PFSK-1 (cell line): ENCODE results near the gene WDR82.

Experiments
- FOXP2 ChIP-seq: optimal IDR thresholded peaks from 2 replicates; pipeline ENCODE3; 2011; ENCODE audit warnings: borderline replicate concordance, control low read depth, inconsistent platforms; ENCODE audit not compliant: insufficient read depth; ENCODE audit errors: extremely low read length, extremely low read depth
- POLR2AphosphoS5 ChIP-seq: IDR thresholded peaks from 2 replicates; pipeline ENCODE4 v1.6.1; 2012; ENCODE audit warnings: low read depth, mild to moderate bottlenecking, control low read depth, low read length, moderate library complexity
- SIN3A ChIP-seq: IDR thresholded peaks from 2 replicates; pipeline ENCODE4 v1.6.1; 2012; ENCODE audit warnings: mild to moderate bottlenecking, low read length, moderate library complexity, borderline replicate concordance; ENCODE audit not compliant: insufficient read depth
- TAF1 ChIP-seq: IDR thresholded peaks from 2 replicates; pipeline ENCODE4 v1.6.1; 2012; ENCODE audit warnings: low read length, control low read depth, borderline replicate concordance; ENCODE audit not compliant: insufficient read depth
- TF ChIP-seq, protein P1 (sequence below), 2 experiments: IDR thresholded peaks; 2 replicates each; pipeline versions ENCODE4 v1.6.1 to v1.8.0; 2011 to 2012; ENCODE audit warnings: low read depth in 2 of 2, low read length in 2 of 2, control low read depth in 1 of 2, inconsistent platforms in 1 of 2, mild to moderate bottlenecking in 1 of 2, moderate library complexity in 1 of 2; ENCODE audit not compliant: insufficient read depth in 1 of 2

WDR82 gene

DNA sequence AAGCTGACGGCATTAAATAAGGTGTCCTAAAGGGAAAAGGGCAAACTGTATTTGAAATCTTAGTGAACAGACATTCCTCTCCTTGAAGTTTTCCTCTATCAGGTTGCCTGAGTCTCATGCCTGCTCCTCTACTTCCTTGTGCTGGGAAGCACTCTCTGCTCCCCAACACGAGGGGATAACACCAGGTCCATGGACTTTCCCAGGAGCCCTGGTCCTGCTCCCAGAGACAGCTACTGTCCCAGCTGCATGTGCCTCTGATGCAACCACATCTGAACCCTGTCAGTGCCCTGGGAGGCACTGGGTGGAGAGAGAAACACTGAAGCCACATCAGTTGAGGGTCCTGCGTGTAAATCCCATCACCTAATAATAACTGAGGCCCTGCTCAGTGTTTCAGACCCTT is 60.4 kb downstream of the WDR82 start:
- TF ChIP-seq, protein P1, sequence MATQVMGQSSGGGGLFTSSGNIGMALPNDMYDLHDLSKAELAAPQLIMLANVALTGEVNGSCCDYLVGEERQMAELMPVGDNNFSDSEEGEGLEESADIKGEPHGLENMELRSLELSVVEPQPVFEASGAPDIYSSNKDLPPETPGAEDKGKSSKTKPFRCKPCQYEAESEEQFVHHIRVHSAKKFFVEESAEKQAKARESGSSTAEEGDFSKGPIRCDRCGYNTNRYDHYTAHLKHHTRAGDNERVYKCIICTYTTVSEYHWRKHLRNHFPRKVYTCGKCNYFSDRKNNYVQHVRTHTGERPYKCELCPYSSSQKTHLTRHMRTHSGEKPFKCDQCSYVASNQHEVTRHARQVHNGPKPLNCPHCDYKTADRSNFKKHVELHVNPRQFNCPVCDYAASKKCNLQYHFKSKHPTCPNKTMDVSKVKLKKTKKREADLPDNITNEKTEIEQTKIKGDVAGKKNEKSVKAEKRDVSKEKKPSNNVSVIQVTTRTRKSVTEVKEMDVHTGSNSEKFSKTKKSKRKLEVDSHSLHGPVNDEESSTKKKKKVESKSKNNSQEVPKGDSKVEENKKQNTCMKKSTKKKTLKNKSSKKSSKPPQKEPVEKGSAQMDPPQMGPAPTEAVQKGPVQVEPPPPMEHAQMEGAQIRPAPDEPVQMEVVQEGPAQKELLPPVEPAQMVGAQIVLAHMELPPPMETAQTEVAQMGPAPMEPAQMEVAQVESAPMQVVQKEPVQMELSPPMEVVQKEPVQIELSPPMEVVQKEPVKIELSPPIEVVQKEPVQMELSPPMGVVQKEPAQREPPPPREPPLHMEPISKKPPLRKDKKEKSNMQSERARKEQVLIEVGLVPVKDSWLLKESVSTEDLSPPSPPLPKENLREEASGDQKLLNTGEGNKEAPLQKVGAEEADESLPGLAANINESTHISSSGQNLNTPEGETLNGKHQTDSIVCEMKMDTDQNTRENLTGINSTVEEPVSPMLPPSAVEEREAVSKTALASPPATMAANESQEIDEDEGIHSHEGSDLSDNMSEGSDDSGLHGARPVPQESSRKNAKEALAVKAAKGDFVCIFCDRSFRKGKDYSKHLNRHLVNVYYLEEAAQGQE (IDR thresholded peaks at IDR 0.05; ENCODE audit: insufficient read depth in 1 of 2, low read depth in 2 of 2, low read length in 2 of 2): no peak
- TF ChIP-seq FOXP2: no peak
- no peak for TF ChIP-seq TAF1
- TF ChIP-seq SIN3A: no peak
- no peak for TF ChIP-seq POLR2AphosphoS5

DNA sequence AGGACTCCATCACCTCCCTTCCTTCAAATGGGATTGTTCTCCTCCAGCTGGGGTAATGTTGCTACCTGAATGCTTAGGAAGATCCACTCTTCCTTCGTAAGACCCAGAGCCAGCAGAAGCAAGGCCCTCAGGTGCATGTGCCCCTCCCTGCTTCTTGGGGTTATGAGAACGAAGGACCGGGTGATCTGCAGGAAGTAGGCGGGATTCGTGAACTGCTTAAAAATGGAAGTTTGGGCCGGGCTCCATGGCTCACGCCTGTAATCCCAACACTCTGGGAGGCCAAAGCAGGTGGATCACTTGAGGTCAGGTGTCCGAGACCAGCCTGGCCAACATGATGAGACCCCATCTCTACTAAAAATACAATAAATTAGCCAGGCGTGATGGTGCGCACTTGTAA is 61.0 kb downstream of the WDR82 start:
- no peak for TF ChIP-seq FOXP2
- TF ChIP-seq SIN3A: no peak
- TF ChIP-seq, protein P1 (IDR thresholded peaks at IDR 0.05; ENCODE audit: insufficient read depth in 1 of 2, low read depth in 2 of 2, low read length in 2 of 2): no peak
- no peak for TF ChIP-seq POLR2AphosphoS5
- TF ChIP-seq TAF1: no peak

DNA sequence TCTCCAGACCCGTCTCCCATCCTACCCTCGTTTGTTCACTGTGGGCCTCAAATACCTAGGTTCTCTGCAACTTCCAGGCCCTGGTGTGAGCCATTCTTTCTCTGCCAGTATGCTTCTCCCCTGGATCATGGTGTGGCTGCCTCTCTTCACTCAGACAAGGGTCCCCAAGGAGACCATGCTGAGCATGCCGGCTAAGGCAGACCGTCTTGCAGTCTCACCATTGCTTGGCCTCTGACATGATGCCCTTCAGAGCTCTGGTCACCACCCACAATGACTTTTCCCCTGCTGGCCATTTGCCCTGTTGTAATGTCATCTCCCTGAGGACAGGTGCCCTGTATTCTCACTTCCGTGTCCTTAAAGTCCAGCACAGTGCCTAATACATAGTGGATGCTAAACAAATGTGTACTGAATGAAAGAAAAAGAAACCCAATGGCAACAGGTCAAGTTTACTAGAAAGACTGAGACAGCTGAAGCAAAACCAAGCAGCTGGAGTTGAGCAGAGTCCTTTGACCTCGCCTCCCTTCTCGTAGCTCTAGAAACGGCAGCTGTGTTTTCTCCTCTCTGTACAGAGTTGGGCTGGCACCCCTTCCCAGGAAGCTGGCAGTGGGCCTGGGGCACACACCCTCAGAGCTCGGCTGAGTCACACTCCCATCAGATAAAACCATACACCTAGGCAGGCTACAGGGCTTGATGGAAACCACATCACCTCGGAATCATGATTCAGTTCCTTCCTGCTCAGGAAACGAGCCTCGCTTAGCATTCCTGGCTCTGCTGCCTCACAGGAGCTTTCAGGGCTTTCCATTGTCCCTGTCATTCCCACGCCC is 61.7 kb downstream of the WDR82 start:
- TF ChIP-seq FOXP2 (no peak), SIN3A (peak; percentile 73; the same call in 1 of the 2 replicates), POLR2AphosphoS5 (no peak; the same call in 1 of the 2 replicates), TAF1 (no peak)
- TF ChIP-seq, protein P1 (IDR thresholded peaks at IDR 0.05; ENCODE audit: insufficient read depth in 1 of 2, low read depth in 2 of 2, low read length in 2 of 2): peak in 1 of 2 experiments; percentile 40; a peak in 1 of 4 replicates

DNA sequence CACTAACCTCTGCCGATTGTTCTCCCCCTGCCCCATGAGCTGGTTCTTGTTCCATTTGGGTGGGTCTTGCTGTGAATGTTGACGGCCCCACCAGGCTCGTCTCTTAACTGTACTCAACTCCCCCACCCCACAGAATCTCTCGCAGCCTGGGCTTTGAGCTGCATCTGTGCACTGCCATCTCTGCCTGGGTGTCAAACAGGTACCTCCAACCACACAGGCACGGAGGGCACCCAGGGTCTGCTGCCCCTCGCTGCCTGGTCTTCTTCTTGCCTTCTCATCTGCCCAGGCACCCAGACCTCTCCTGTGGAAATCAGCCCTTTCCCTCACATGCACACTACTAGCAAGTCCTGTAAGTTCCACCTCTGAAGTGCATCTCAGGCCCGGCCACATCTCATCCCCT is 63.1 kb downstream of the WDR82 start:
- TF ChIP-seq TAF1 (no peak), FOXP2 (no peak), POLR2AphosphoS5 (no peak), SIN3A (no peak)
- TF ChIP-seq, protein P1 (IDR thresholded peaks at IDR 0.05; ENCODE audit: insufficient read depth in 1 of 2, low read depth in 2 of 2, low read length in 2 of 2): no peak
